8988T (cell line): ENCODE data around the gene FIBP.
A peak's percentile ranks its signal among the peaks of the same experiment; 100 is the strongest.
"Not testable (repeated sequence)": the region's sequence is repeated elsewhere in the genome, so short reads cannot be mapped to it uniquely, and the experiment has no call there.

Experiments
- DNase-seq: peaks from one replicate; pipeline ENCODE4 v3.0.0; 2011

The FIBP gene

DNA sequence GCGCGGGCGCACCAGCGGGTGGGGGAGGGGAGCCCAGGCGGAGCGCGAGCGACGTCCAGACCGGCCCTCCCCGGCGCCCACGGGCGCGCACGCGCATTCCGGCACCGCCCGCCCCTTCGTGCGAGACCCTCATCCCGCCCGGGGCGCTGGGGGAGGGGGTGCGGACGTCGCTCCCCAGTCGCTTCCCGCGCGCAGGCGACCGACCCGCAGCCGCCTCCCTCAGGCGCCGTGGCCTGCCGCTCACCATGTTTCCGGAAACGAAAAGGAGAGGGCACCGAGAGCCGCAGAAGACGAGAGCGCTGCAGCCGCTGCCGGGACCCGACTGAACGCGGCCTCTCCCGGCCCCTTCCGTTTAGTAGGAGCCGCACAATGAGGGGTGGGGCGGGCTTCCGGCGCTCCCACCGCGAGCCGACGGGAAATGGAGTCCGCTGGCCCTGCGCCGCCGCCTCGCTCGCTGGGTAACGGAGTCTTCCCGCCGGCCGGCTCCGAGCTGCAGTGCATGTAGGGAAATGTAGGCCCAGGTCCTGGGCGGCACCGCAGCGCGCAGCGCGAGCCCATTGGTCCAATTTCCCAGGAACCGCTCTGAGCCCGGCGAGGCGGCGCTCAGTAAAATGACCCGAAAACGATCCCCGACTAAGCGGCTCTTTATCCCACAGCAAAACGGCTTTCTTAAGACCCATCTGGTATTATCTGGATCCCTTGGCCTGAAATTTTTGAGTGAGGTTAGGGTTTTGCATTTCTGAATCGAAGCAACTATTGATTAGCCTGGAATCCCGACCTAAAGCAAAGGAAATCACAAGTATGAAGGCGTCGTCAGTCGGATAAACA is 30.2 kb downstream of the FIBP start, which contains the start of gene CFL1:
TSS of gene CFL1 (minus strand) at position 328 of the 828 bp plus-strand sequence. CDS start at position 247, 81 bp downstream.
- DNase-seq = peak; percentile 93

DNA sequence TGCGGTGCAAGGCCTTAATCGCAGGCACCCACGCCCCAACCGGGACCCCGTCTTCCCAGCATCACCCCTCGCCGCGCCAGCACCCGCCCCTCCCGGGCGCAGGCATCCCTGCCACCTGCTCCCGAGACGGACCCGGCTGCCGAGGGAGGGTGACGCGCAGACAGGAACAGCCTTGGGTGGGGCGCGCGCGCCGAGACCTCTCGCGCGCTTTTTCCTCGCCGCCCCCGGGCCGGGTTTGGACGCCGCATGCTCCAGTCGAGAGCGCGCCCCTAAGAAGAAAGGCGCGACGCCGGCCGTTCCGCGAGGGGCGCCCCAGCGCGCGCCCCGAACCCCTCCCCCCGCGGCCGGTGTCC is 30.8 kb downstream of the FIBP start:
- DNase-seq = no peak

DNA sequence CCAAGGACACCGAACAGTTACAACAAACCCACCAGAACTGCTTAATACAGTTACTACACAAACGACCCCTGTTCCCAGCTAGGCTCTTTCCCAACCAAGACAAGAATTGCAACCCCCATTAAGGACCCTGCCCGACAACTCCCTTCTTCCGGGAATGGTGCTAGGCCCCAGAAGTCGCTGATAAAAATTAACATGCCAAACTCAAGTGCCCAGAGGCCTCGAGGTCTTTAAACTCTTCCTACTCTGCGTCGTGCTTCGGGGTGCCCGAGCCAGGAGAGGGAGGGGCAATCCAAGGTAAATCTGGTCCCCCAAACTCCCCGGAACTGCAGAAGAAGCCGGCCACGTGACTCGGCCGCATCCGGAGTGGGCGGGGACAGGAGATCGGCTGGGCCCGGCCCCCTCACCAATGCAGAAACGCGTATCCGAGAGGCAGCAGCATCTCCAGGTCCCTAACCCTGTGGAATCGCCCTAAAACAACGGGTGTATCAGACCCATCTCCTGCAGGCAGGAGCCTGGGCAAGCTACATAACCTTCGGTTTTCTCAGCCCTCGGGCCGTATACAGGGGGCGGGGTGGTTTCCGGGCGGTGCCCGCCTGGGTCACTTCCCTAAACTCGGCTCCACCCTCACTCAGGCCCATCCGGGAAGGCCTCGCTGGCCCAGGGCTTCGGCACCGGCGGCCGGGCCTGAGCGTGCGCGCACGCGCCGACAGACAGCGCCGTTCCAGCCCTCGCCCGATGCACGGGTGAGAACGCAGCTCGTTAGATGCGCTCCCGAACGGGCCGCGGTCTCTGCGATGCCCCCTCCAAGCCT is 31.4 kb downstream of the FIBP start:
- DNase-seq = peak; percentile 79

DNA sequence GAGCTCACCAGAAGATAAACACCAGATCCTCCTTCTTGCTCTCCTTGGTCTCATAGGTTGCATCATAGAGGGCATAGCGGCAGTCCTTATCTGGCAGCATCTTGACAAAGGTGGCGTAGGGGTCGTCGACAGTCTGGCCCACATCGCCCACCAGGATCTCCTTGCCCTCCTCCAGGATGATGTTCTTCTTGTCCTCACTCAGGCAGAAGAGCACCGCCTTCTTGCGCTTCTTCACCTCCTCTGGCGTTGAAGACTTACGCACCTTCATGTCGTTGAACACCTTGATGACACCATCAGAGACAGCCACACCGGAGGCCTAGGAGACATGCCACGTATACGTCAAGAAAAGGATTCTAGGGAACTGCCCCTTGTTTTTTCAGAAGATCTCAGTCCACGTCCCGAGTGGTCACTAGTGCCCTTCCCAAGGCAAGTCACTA is 32.3 kb downstream of the FIBP start:
- DNase-seq = no peak

DNA sequence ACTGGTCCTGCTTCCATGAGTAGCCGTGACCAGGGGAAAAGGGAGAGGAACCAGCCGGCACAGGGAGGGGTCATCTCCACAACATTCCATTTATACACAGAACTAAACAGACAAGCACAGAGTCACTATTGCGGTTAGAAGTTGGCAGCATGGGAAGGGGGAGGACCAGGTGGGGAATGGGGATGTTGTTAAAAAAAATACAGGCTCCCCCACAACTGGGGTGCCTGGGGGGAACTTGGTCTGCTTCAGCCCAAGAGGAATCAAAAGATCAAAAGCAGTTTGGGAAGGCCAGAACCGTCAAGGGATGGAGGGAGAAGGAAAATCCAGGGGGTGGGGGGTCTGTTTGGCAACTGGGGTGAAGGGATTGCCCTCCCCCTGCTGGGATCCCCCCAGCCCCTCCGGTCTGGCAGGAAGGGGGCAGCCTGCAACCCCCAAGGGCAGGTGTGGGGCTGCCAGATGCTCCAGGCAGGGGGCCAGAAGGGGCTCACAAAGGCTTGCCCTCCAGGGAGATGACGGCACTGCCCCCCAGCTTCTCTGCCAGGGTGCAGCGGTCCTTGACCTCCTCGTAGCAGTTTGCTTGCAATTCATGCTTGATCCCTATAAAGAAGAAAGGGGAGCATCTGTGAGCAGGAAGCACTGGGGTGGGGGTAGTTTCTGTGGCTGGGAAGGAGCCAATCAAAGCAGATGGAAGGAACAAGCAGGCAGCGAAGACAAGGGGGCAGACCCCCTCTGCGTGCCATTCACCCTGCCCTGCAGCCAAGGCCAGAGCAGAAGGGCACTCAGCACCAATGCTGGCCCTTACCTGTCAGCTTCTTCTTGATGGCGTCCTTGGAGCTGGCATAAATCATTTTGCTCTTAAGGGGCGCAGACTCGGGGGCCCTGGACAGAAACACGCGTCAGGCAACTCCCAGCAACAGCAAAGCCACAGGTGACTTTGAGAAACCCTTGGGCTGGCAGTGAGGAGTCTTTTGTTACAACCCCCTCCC is 33.1 kb downstream of the FIBP start:
- DNase-seq = no peak

DNA sequence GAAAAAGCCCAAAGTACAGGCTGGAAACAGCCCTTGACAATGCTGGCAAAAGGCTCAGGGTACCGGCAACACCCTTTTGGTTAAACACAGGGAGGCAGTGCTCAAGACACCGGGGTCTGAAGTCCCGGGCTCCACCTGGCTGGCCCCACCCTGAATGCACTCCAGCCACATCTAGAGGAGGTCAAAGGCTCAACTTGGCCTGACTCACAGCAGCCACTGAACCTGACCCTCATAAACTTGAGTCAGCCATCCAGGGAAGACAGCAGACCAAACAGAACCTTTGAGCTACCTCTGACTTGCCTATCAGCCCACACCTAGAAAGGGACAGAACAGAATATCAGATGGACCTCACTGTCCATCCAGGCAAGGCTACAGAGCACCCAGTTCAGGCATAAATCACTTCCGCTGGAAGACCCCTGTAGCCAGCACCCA is 34.1 kb downstream of the FIBP start:
- no peak for DNase-seq

DNA sequence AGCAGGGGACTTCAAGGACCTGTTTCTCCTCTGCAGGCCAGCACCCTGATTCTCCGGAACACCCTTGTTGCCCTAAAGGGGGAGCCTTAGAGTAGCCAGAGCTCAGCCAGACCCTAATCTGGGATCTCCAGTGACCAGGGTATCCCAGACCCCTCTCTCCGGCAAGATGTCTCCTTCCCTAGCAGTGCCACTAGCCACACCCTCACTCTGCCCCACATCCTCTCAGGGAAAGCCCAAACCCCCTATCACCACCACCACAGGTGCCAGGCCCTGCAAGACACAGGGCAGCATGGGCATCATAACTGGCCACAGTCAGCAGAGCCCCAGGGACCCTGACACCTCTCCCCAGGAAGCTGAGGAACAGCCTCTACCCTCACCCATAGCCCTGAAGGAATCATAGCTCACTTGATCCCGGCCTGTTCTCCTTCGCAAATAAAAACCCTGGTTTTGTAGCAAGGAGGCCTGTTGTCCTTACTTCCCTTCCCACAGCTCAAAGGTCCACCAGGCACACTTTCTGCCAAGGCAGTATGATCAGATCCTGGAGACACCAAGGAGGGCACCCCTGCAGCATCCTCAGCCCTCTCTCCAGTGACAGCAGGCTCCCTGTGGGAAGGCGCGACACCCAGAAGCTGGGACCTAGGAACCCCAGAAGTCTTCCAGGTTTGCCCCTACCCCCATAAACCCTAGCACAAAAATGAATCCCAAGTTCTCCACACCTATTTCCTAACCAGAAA is 34.9 kb downstream of the FIBP start:
- no peak for DNase-seq

DNA sequence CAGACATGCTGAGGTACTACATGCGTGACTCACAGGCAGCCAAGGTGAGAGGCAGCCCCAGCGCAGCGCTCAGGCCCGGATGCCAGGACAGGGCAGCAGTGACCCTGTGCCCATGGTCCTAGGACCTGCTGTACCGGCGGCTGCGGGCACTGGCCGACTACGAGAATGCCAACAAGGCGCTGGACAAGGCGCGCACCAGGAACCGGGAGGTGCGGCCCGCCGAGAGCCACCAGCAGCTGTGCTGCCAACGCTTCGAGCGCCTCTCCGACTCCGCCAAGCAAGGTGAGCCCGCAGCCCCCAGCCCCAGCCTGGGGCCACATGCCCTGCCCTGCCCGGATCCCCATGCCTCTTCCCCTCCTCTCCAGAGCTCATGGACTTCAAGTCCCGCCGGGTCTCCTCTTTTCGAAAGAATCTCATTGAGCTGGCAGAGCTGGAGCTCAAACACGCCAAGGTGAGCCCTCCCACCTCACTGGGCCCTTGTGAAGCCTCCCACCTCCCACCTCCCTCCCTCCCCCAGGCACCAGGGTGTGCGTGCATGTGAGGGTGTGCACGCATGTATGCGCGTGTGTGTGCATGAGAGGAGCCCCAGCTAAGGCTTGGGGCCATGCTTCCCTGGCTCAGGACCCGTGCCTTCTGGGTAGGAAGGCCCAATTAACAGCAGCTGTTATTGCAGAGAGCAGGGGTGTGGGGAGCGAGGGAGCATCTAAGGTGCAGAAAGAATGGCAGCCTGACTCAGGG is 35.6 kb downstream of the FIBP start:
- no peak for DNase-seq

DNA sequence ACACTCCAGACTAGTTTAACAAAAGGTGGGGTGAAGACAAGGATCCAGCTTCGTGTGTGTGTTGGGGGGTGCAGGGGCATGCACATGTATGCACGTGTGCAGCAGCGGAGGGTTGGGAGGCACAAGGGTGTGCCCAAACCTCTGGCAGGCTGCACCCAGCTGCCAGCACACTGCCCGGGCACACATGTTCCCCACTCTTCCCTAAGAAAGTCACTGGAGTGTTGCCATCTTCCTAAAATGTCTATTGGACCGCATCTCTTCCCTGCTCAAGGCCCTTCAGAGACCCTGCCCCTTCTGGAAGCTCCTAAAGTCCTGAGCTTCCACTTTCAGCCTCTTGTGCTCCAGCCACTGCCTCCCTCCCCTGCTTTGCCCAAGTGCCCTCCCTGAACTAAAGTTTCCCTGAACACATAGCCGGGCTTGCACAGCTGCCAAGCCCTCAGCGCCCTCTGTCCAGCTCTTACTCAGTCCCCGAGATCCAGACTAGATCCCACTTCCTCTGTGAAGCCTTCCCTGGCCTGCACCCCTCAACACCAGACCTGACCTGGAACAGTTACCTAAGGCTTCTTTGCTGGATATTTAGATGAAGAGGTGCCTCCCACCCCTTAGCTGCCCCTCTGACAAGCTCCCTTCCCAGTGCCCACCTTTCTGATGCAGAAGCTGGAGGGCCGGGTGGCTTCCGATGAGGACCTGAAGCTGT is 36.3 kb downstream of the FIBP start:
- DNase-seq = no peak

DNA sequence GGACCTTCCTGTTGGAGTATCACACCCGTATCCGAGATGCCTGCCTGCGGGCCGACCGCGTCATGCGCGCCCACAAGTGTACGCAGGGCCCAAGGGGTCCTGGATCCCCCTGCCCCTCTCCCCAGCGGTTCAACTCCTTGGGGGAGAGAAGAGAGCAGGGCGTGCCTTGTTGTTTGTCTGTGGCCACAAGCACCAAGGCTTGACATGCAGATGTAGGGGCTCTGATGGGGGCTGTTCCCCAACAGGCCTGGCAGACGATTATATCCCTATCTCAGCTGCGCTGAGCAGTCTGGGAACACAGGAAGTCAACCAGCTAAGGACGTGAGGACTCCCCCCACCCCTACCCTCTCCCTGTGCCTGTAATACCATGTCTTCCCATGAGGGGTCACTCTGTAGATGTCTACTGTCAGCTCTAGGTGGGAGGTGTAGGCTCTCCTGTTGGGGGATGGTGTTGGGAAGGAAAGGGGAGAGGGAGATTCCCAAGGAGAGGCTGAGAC is 37.1 kb downstream of the FIBP start:
- peak; percentile 58 for DNase-seq

DNA sequence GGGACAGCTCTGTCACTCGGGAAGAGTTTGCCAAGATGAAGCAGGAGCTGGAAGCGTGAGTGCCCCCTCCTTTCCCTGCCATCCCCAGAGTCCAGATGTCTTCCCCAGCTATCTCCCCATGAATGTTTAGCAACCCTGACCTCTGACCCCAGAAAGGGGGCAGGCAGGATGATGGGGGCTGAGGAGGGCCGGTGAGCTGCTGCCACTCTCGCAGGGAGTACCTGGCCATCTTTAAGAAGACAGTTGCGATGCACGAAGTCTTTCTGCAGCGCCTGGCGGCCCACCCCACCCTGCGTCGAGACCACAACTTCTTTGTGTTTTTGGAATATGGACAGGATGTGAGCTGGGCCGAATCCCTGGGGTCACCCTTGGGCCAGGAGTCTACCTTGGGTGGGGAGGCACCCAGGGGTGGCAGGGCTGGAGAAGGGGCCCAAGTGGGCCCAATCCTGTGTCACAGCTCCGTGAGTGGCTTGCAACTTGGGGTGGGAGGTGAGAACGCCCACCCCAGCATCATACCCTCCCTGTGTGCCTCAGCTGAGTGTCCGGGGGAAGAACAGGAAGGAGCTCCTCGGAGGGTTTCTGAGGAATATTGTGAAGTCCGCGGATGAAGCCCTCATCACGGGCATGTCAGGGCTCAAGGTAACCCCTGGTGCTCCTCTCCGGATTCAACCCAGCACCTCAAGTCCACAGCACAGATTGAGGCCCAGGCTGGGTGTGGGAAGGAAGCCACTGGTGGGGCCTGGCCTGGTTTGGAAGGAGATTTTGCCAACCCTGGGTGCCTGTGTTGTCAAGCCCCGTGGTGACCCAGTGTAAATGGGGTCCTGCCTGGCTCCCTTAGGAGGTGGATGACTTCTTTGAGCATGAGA is 37.8 kb downstream of the FIBP start:
- DNase-seq = no peak

DNA sequence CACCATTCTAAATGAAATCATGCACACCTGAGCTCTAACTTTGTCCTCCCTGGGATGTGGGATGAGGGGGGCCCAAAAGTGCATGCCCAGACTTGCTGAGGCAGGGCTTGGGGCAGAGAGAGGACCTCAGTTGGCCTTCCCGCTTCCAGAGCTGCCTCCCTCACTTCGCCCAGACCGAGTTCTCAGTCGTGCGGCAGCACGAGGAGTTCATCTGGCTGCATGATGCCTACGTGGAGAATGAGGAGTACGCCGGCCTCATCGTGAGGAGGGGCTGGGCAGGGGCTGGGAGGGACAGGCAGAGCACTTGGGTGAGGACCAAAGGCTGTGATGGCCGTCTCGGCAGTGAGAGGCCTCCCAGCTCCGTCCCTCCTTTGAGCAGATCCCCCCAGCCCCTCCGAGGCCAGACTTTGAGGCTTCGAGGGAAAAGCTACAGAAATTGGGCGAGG is 38.5 kb downstream of the FIBP start:
- DNase-seq = no peak

DNA sequence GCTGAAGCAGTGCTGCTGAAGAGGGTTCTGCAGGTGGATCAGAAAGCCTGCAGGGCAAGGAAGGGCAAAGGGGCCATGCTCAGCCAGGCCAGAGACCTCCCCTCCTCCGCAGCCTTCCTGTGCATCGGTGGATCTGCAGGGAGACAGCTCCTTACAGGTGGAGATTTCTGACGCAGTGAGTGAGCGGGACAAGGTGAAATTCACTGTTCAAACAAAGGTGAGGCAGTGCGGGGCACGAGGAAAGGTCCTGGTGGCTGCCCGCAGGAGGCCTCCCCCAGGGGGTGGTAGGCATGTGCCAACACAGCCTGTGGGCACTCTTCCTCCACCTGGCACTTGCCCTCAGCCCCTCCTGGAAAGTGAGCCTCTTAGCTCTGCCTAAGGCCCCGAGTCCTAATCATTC is 38.9 kb downstream of the FIBP start:
- no peak for DNase-seq

DNA sequence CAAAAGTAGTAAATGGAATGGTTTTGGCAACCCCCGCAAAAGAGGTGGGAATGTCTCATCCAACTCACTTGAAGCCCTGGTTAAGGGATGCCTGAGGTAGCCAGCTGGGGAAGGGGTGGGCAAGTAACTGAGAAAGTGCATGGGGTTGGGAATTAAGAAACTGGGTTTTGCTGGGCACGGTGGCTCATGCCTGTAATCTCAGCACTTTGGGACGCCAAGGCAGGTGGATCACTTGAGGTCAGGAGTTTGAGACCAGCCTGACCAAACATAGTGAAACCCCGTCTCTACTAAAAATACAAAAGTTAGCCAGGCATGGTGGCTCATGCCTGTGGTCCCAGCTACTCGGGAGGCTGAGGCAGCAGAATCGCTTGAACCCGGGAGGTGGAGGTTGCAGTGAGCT is 39.6 kb downstream of the FIBP start:
- not testable (repeated sequence) for DNase-seq

DNA sequence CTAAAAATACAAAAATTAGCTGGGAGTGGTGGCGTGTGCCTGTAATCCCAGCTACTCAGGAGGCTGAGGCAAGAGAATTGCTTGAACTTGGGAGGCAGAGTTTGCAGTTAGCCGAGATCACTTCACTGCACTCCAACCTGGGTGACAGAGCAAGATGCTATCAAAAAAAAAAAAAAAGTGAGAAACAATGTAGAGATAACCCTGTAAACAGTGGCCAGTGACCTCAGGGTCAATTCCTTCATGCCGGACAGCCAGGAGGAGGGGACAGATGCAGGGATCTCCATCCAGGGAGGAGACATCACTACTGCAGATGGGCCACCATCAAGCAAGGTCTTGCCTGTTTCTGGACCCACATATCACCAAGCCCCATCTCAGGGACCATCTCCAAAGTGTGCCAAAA is 40.5 kb downstream of the FIBP start:
- DNase-seq = no peak

DNA sequence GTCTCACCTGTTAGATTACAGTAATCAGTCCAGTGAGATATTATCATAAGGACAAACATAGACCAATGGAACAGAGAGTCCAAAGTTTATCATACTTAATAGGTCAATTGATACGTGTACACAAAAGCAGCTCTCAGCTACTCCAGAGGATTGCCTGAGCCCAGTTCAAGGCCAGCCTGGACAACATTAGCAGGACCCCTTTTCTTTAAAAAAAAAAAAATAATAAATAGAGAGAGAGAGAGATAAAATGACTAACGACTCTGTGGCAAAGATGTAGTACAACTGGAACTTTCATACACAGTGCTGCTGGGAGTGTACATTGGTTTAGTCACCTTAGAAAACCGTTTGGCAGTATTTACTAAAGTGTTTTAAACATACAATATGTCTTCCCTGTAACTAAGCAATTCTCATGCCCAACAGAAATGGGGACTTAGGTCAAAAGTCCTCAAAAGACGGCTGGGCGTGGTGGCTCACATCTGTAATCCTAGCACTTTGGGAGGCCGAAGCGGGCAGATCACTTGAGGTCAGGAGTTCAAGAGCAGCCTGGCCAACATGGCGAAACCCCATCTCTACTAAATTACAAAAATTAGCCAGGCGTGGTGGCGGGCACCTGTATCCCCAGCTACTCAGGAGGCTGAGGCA is 43.9 kb downstream of the FIBP start:
- no peak for DNase-seq

DNA sequence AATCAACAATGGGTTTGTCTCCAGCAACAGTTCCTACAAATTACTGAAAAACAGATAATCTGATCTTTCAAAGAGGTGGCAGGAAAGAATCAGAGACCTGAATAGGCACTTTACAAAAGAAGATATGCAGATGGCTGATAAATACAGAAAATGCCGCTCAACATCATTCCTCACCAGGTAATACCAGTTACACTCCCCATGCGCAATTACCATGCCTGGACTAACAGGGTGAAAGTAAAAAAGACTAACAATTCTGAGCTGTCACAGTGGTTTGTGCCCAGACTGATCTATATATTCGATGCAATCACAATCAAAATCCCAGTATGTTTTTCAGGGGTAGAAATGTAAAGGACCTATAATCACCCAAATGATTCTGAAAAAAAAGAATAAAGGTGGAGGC is 44.5 kb downstream of the FIBP start:
- DNase-seq = no peak

DNA sequence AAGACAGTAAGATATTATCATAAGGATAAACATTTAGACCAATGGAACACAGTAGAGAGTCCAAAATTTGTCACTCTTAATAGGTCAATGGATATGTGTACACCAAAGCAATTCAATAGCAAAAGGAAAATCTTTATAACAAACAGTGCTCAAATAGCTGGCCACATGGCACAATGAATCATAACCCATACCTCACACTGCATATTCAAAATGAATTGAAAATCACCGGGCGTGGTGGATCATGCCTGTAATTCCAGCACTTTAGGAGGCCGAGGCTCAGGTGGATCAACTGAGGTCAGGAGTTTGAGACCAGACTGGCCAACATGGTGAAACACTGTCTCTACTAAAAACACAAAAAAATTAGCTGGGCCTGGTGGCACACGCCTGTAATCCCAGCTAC is 46.1 kb downstream of the FIBP start:
- no peak for DNase-seq

DNA sequence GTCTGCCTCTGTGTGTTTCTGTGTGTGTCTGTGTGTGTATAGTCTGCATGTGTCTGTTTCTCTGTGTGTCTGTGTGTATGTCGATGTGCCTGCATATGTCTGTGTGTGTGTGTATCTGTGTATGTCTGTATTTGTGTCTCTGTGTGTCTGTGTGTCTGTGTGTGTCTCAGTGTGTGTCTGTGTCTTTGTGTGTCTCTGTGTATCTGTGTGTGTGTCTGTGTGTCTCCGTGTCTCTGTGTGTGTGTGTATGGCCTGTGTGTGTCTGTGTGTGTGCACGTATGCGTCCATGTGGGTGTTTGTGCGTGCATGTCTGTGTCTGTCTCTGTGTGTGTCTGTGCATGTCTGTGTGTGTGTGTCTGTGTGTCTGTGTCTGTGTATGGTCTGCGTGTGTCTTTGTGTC is 54.1 kb downstream of the FIBP start:
- DNase-seq = no peak
